C4-2B (cell line): ENCODE measurements around the gene TPX2.

Source experiments
- CTCF ChIP-seq: fragments of 450-650 bp; conservative IDR thresholded peaks from 2 replicates; pipeline ENCODE4 v1.5.1; 2017; ENCODE audit warnings: mild to moderate bottlenecking
- ZFX ChIP-seq: fragments of 450-650 bp; IDR thresholded peaks from 2 replicates; pipeline ENCODE4 v1.6.1; 2017

DNA sequence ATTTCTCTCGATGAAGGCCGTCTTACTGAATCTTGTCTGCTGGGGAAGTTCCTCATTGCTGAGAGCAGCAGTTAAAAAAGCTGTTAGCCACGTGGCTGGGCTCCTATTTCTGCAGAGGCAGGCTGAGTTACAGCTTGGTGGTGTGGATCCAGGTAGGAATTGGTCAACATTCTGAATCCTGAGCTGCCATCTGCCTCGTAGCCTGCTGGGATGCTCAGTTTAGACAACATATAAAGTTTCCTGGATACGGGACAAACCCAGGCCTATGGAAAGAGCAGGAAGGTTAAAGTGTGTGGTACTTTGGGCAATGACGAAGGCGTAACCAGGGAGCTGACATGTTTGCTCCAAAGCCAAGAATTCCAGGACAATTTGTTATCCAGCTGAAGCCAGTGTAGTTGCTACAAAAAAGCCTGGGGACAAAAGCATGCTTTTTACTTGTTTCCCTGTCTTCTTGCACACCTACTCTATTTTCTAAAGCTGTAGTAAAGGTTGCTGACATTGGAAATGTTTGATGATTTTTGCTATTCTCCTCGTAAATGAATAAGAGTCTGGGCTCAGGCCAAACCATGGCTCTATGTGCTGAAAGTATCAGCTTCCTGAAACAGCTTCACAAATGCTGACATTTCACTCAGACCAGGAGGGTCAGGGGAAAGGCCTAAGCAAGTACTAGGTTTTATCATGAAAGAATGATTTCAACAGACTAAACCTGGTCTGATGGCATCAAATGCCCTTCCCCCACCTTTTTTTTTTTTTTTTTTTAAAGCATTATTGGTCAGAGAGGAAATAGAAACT is 67.7 kb downstream of the TPX2 start:
- TF ChIP-seq CTCF (no peak), ZFX (no peak)
